Parietal lobe (tissue), 1 donor: ENCODE data around the gene ARHGEF7. TPM values are rescaled to one million over a fixed set of nuclear protein-coding genes. Genes with fewer than 3 reads are reported as not detected.

Experiments
- total RNA-seq: library from RNA; depleted of rRNA; stranded (reverse); fragments of >200 nt; gene quantifications from one replicate; pipeline ENCODE4 v1.2.3, GENCODE V29; 2014

ARHGEF7 gene, protein sequence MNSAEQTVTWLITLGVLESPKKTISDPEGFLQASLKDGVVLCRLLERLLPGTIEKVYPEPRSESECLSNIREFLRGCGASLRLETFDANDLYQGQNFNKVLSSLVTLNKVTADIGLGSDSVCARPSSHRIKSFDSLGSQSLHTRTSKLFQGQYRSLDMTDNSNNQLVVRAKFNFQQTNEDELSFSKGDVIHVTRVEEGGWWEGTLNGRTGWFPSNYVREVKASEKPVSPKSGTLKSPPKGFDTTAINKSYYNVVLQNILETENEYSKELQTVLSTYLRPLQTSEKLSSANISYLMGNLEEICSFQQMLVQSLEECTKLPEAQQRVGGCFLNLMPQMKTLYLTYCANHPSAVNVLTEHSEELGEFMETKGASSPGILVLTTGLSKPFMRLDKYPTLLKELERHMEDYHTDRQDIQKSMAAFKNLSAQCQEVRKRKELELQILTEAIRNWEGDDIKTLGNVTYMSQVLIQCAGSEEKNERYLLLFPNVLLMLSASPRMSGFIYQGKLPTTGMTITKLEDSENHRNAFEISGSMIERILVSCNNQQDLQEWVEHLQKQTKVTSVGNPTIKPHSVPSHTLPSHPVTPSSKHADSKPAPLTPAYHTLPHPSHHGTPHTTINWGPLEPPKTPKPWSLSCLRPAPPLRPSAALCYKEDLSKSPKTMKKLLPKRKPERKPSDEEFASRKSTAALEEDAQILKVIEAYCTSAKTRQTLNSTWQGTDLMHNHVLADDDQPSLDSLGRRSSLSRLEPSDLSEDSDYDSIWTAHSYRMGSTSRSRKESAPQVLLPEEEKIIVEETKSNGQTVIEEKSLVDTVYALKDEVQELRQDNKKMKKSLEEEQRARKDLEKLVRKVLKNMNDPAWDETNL
- total RNA-seq, result 234 TPM

DNA sequence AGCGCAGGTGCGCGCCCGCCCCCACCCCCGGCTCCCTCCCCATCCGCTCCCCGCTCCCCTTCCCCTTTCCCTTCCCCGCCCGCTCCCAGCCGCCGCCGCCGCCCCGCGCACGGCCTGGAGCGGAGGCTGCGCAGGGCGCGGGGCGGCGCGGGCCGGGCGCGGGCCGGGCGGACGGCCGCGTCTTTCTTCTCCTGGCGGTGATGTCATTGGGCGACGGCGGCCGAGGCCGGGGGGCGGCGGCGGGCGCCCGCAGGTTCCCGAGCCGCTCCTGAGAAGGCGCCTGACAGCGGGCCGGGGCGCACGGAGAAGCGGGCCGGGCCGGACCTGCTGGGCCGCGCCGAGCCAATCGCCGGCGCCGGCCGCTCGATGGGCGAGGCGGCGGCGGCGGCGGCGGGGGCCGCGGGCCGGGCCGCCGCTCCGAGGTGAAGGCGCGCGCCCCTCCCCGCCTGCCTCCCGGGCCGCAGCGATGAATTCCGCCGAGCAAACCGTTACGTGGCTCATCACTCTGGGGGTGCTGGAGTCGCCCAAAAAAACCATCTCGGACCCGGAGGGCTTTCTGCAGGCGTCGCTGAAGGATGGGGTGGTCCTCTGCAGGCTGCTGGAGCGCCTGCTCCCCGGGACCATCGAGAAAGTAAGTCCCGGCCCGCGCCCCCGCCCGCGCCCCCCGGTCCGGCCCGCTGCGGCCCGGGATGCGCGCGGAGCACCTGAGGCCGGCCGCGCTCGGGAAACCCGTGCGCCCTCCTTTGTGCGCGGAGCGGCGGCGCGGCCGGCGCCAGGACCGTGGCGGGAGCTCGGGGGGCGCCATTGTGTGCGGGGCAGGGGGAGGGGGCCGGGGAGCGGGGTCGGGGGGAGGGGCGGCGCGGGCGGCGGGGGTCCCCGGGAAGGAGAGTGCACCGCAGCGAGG, at the start of gene ARHGEF7:
Gene ARHGEF7, plus strand, starts transcription at position 250 of the 904 bp plus-strand sequence. Its CDS starts 217 bp downstream, at position 467.

DNA sequence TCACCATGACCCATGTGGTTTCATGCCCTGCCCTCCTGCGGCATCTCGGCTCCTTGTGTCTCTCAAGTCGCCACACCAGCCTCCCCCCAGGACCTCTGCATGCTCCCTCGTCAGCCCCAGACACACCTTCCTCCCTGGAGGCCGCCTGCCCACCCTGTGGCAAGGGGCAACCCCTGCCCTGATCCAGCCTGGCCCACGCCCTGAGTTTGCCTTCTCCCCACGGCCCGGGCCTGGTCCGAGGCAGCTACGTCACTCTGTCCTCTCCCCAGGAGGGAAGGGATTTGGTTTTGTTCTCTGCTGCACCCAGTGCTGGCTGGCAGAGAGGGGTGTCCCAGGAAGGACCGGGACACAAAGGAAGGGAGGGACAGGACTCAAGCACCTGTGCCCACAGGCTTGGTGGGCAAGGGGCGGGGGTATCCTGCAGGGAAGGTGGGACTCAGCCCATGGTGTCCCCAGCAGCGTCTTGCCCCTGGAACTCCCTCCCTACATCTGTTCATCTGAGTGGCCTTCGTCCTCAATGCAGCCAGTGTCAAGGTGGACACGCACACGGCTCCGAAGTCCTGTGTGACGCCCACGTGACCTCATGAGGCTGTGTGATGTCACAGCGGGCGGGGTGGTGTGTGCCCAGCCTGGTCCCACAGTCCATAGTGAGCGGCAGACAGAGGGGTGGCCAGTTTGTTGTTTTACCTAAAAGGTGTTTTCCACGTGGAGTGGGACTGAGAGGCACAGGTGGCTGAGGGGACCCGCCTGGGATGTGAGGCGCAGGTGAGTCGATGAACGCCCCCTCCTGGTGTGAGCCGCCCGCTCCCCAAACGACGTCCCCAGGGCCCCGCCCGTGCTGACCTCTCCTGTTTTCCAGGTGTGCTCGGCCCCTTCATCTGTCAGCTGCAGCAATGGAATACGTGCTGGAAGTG, 205.1 kb downstream of the ARHGEF7 start, which contains the start of gene TEX29:
Gene TEX29, plus strand, starts transcription at position 645 of the 914 bp plus-strand sequence. Its CDS starts 249 bp downstream, at position 894.

Other genes with a start within 250 kb of the ARHGEF7 start
- gene ANKRD10, start 200.2 kb upstream of the ARHGEF7 start, total RNA-seq, result 289 TPM
- not detected for gene TEX29, start 205.3 kb downstream of the ARHGEF7 start, total RNA-seq